ENCODE results near the gene RGS9BP. TPM values are rescaled to one million over a fixed set of nuclear protein-coding genes. Genes with fewer than 3 reads are reported as not detected.
"Not testable (repeated sequence)": the region's sequence is repeated elsewhere in the genome, so short reads cannot be mapped to it uniquely, and the experiment has no call there.

The RGS9BP gene
- total RNA-seq, 3 donors from 2014 or later = 0.32 to 0.44 (median 0.33) TPM

DNA sequence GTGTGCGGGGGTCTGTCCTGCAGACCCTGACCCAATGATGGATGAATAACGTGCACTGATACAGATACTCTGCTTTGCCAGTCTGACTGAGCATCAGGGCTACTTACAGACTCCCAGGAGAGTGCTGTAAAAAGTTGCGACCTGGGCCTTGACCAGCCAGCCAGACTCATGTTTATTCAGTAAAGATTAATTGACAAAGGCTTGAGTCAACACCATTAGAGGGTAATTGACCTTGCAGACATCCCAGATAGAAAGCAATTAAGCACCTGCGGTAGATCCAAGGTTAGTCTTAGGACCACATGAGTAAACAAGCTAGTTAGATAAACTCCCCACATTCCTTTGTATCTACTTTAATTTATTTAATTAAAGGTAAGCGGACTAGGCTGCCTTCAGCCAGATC is 26.4 kb downstream of the RGS9BP start:
- Histone ChIP-seq H3K4me3 (no peak overlapping the region), H3K9me3 (peaks cover 22 to 25% of the 10 kb centered on the region in 2 donors), H3K27ac (no peak overlapping the region), H3K36me3 (no peaks in the 10 kb centered on the region), H3K27me3 (no peaks in the 10 kb centered on the region), H3K4me1 (no peaks in the 10 kb centered on the region)
- no peak for DNase-seq (ENCODE audit: low spot score in 2 of 2)
- TF ChIP-seq, protein P1, sequence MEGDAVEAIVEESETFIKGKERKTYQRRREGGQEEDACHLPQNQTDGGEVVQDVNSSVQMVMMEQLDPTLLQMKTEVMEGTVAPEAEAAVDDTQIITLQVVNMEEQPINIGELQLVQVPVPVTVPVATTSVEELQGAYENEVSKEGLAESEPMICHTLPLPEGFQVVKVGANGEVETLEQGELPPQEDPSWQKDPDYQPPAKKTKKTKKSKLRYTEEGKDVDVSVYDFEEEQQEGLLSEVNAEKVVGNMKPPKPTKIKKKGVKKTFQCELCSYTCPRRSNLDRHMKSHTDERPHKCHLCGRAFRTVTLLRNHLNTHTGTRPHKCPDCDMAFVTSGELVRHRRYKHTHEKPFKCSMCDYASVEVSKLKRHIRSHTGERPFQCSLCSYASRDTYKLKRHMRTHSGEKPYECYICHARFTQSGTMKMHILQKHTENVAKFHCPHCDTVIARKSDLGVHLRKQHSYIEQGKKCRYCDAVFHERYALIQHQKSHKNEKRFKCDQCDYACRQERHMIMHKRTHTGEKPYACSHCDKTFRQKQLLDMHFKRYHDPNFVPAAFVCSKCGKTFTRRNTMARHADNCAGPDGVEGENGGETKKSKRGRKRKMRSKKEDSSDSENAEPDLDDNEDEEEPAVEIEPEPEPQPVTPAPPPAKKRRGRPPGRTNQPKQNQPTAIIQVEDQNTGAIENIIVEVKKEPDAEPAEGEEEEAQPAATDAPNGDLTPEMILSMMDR (IDR thresholded peaks at IDR 0.05) = no peak
- TF ChIP-seq POLR2A (IDR thresholded peaks at IDR 0.05) = no peak
- no peak for TF ChIP-seq POLR2AphosphoS5 (IDR thresholded peaks at IDR 0.05)
- intact Hi-C loops (cut with DNase I; ENCODE audit: low total_unique reads) = no loop called here

DNA sequence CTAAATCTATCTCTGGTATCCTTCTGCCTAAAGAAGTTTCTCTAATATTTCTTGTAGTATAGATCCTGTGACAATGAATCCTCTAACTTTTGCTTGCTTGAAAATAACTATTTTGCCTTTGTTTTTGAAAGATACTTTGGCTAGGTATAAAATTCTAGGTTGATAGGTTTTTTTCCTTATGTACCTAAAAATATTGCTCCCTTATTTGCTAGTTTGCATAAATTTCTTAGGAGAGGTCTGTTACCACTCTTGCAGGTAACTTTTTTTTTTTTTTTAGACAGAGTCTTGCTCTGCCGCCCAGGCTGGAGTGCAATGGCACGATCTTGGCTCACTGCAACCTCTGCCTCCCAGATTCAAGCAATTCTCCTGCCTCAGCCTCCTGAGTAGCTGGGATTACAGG is 28.4 kb downstream of the RGS9BP start:
- intact Hi-C loops (cut with DNase I; ENCODE audit: low total_unique reads); H3K4me3 ChIP-seq; H3K4me1 ChIP-seq; DNase-seq (ENCODE audit: low spot score in 2 of 2); H3K27me3 ChIP-seq; H3K36me3 ChIP-seq; H3K27ac ChIP-seq: not testable (repeated sequence)
- H3K9me3 ChIP-seq = peaks cover 22 to 25% of the 10 kb centered on the region in 2 donors

DNA sequence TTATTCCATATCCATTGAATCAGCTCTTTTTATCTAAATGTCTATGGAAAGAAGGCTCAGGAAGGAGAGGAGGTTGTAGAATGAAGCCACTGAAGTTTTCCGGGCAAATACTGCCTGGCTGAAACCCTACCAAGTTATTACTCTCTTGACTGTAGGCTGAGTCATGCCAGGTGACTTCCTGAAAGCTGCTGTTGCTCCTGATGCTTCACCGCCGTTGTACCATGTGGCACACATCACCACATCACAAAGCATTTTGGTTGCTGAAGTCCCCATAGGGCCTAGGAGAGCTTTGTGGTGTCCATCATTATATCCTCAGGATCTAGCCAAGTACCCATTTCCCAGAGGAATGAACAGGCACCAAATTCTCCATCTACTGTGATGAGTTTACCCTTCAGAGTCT is 32.8 kb downstream of the RGS9BP start:
- Histone ChIP-seq H3K9me3 (peaks cover 11 to 12% of the 10 kb centered on the region in 2 donors), H3K4me1 (no peaks in the 10 kb centered on the region), H3K27ac (no peak overlapping the region), H3K4me3 (no peak overlapping the region), H3K36me3 (no peaks in the 10 kb centered on the region), H3K27me3 (no peaks in the 10 kb centered on the region)
- DNase-seq (ENCODE audit: low spot score in 2 of 2) = no peak
- intact Hi-C loops (cut with DNase I; ENCODE audit: low total_unique reads) = no loop called here
- TF ChIP-seq, protein P1 (IDR thresholded peaks at IDR 0.05) = no peak
- TF ChIP-seq POLR2A (IDR thresholded peaks at IDR 0.05) (no peak), POLR2AphosphoS5 (IDR thresholded peaks at IDR 0.05) (no peak)

DNA sequence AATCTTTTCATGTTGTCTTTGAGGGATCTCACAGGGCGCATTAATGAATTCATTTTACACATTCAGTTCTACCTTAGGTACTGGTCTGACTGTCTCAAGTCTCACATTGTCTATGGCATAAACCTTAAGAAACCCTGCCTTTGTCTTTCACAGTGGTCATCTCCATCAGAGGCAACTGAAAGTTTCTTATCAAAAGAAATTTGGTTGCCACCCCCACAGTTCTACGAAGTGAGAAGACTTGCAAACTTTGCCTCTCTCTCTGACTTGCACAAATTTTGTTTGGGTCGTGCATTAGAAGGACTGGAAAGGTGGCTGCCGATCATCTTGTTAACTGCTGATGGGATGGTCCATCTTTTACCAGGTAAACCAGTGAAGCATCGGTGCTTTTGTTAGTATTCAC is 33.4 kb downstream of the RGS9BP start:
- Histone ChIP-seq H3K27me3 (no peaks in the 10 kb centered on the region), H3K36me3 (no peaks in the 10 kb centered on the region), H3K4me3 (no peak overlapping the region), H3K27ac (no peak overlapping the region), H3K9me3 (peaks cover 6% of the 10 kb centered on the region in 2 donors), H3K4me1 (no peaks in the 10 kb centered on the region)
- no peak for DNase-seq (ENCODE audit: low spot score in 2 of 2)
- intact Hi-C loops (cut with DNase I; ENCODE audit: low total_unique reads) = no loop called here
- TF ChIP-seq, protein P1 (IDR thresholded peaks at IDR 0.05) = no peak
- TF ChIP-seq POLR2AphosphoS5 (IDR thresholded peaks at IDR 0.05) = no peak
- no peak for TF ChIP-seq POLR2A (IDR thresholded peaks at IDR 0.05)

DNA sequence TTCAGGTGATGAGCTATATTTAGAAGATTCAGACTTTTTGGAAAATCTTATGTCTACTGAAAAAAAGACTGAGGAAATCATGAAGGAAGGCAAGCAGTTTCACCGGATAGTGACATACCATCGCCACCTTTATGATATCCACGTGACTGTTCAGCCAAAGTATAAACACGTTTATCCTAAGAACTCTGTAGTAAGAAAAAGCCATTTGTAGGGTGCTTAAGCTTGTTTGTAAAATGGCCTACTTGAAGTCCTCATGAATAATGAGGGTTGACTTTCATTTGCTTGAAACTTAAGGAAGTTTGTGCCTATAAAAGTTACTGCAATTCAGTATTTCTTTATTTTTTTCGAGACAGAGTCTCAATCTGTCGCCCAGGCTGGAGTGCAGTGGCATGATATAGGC is 36.1 kb downstream of the RGS9BP start:
- Histone ChIP-seq H3K4me1 (no peaks in the 10 kb centered on the region), H3K4me3 (no peak overlapping the region), H3K36me3 (no peaks in the 10 kb centered on the region), H3K27me3 (no peaks in the 10 kb centered on the region), H3K27ac (no peak overlapping the region), H3K9me3 (peaks cover 0 to 1% of the 10 kb centered on the region in 2 donors)
- TF ChIP-seq POLR2A (IDR thresholded peaks at IDR 0.05) (no peak), POLR2AphosphoS5 (IDR thresholded peaks at IDR 0.05) (no peak)
- TF ChIP-seq, protein P1 (IDR thresholded peaks at IDR 0.05) = no peak
- DNase-seq (ENCODE audit: low spot score in 2 of 2) = no peak
- intact Hi-C loops (cut with DNase I; ENCODE audit: low total_unique reads) = no loop called here

DNA sequence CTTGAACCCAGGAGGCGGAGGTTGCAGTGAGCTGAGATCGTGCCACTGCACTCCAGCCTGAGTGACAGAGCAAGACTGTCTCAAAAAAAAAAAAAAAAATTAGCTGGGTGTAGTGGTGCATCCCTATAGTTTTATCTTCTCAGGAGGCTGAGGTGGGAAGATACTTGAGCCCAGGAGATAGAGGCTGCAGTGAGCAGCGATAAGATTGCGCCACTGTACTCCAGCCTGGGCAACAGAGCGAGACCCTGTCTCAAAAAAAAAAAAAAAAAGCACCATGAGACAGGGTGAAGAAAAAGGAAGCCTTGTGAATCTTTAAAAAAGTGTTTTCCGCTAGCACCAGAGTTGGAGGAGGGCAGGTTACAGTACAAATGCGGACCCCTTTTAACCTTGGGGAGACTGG is 40.6 kb downstream of the RGS9BP start:
- DNase-seq (ENCODE audit: low spot score in 2 of 2); H3K4me3 ChIP-seq; H3K27me3 ChIP-seq; H3K4me1 ChIP-seq; H3K9me3 ChIP-seq; H3K27ac ChIP-seq; H3K36me3 ChIP-seq: not testable (repeated sequence)
- intact Hi-C loops (cut with DNase I; ENCODE audit: low total_unique reads) = loop anchor here (1.0 kb wide), 1 partner anchor 10 kb away; no protein-coding TSS in a partner anchor
